Mucosa of descending colon (tissue), 3 donors: ENCODE data around the gene CIBAR2. TPM values are rescaled to one million over a fixed set of nuclear protein-coding genes. Genes with fewer than 3 reads are reported as not detected.

ENCODE experiments used
- ATAC-seq: fragments of 200-7000 bp; cut with Tn5 transposase; one replicate; pipeline ENCODE4 v1.9.1; 2020; ENCODE audit warnings: mild to moderate bottlenecking, moderate library complexity
- DNase-seq, 3 donors: peaks; one replicate each; pipeline ENCODE4 v3.0.0-alpha.2; 2020
- H3K36me3 ChIP-seq: fragments of 200-600 bp; one replicate; pipeline ENCODE4 v1.8.0; 2021; ENCODE audit warnings: low read depth, mild to moderate bottlenecking
- H3K4me1 ChIP-seq: fragments of 200-600 bp; one replicate; pipeline ENCODE4 v1.8.0; 2021; ENCODE audit warnings: low read depth, mild to moderate bottlenecking
- H3K4me3 ChIP-seq: fragments of 200-600 bp; one replicate; pipeline ENCODE4 v1.8.0; 2021; ENCODE audit warnings: mild to moderate bottlenecking
- H3K9me3 ChIP-seq: fragments of 200-600 bp; one replicate; pipeline ENCODE4 v1.8.0; 2021; ENCODE audit warnings: mild to moderate bottlenecking
- CTCF ChIP-seq: fragments of 200-600 bp; IDR thresholded peaks from one replicate; pipeline ENCODE4 v1.8.0; 2022; ENCODE audit warnings: antibody characterized with exemption, mild to moderate bottlenecking
- intact Hi-C, 2 donors: fragments of 100-400 bp; cut with DNase I in 1 of 2; cut with micrococcal nuclease in 1 of 2; formaldehyde crosslinking; loops; one replicate each; pipeline versions ENCODE4 v1.11.0 to v1.11.1; 2022; cut with DNase I, micrococcal nuclease
- total RNA-seq, 3 donors: library from RNA; stranded (reverse); fragmentation: NEBNext Ultra II Directional in 2 of 3; extraction: Animal tissue kit (Norgen Biotek cat#: 25700) in 2 of 3; gene quantifications; one replicate each; pipeline versions ENCODE4 v1.2.1 to v1.2.4, GENCODE V29; 2021 to 2023
- donor health status: DM: no; HTN: no; CAD: no; lungs with moderate emphysema.
- donor health status: DM: no; HTN: no; CAD: no.
- donor health status: DM: no; HTN: yes; CAD: no.

Gene CIBAR2
- total RNA-seq, 3 donors from 2014 or later, result not detected

DNA sequence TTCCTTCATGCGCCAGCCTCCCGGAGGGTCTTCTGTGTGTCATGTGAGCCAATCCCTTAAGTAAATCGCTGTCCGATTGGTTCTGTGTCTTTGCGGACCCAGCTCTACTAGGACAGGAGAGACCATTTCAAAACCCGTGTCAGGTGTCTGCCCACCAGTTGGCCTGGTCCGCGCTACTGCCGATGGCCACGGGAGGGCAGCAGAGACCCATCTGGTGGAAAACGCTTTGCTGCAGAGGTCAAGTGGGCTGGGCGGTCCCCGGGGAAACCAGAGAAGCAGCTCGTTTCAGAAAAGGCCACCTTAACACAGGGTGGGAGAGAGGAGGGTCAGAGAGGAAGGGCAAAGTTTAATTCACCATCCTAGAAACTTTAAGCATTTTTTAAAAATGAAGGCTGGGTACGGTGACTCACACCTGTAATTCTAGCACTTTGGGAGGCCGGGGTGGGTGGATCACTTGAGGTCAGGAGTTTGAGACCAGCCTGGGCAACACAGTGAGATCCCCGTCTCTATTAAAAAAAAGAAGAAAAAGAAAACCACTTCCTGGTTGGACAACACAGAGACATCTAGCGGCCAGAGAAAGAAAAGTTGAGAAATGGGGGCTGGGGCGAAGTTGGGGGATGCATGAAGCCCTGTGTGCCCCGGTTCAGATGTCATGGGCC lies 2.8 kb upstream of the CIBAR2 start:
- intact Hi-C loops, result loop anchor here in 1 of 2 donors (10.0 kb wide), 1 partner anchor 130 kb away; no protein-coding TSS in a partner anchor
- Histone ChIP-seq H3K4me1 (no peaks in the 10 kb centered on the region), H3K4me3 (no peak overlapping the region), H3K9me3 (no peaks in the 10 kb centered on the region), H3K36me3 (no peaks in the 10 kb centered on the region)
- TF ChIP-seq CTCF, result peak; percentile 91
- ATAC-seq (peak; percentile 96), DNase-seq (peak; percentile 85 to 95 (median 94))

- no peak for DNase-seq
- Histone ChIP-seq H3K4me1 (no peaks in the 10 kb centered on the region), H3K4me3 (no peak overlapping the region), H3K36me3 (no peaks in the 10 kb centered on the region), H3K9me3 (no peaks in the 10 kb centered on the region)
- intact Hi-C loops, result loop anchor here in 1 of 2 donors (10.0 kb wide), 1 partner anchor 131 kb away; no protein-coding TSS in a partner anchor
- no peak for ATAC-seq
- no peak for TF ChIP-seq CTCF
Observed at GRCh38 chr16:85113913-85114312, 1.6 kb upstream of the CIBAR2 start.

DNA sequence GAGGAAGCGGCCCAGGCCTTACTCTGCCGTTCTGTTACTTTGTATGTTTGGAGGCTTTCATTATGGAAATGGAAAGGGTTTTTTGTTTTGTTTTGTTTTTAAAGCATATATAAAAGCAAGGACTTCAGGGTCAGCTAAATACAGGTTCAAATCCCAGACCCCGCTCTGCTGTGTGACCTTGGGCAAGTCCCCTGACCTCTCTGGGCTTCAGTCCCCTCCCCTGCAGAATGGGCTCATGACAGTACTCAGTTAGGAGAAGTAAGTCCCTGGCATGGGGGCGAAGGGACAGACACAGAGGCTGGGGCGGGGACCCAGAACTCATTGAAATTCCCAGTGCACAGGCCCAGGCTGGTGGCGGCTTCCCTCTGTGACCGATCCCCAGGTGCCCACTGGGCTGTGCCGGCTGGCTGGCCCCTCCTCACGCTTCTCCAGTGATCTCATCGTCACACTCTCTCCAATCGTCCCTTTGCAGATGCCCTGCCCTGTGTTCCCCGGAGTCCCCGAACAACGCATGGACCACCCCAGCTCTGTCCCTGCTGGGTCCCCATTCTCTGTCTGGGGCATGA lies 979 bp upstream of the CIBAR2 start:
- no peak for TF ChIP-seq CTCF
- intact Hi-C loops, result loop anchor here in 1 of 2 donors (10.0 kb wide), 1 partner anchor 132 kb away; no protein-coding TSS in a partner anchor
- no peaks in the 10 kb centered on the region for H3K36me3 ChIP-seq
- ATAC-seq, result no peak
- no peak for DNase-seq
- no peak overlapping the region for H3K4me3 ChIP-seq
- no peaks in the 10 kb centered on the region for H3K4me1 ChIP-seq
- H3K9me3 ChIP-seq, result no peaks in the 10 kb centered on the region

GRCh38 chr16:85111184-85111583 lies 1.1 kb downstream of the CIBAR2 start:
- Histone ChIP-seq H3K9me3 (no peaks in the 10 kb centered on the region), H3K4me3 (no peak overlapping the region), H3K4me1 (no peaks in the 10 kb centered on the region), H3K36me3 (no peaks in the 10 kb centered on the region)
- TF ChIP-seq CTCF, result no peak
- intact Hi-C loops, result loop anchor here in 1 of 2 donors (10.0 kb wide), 1 partner anchor 134 kb away; no protein-coding TSS in a partner anchor
- ATAC-seq (no peak), DNase-seq (no peak)

DNA sequence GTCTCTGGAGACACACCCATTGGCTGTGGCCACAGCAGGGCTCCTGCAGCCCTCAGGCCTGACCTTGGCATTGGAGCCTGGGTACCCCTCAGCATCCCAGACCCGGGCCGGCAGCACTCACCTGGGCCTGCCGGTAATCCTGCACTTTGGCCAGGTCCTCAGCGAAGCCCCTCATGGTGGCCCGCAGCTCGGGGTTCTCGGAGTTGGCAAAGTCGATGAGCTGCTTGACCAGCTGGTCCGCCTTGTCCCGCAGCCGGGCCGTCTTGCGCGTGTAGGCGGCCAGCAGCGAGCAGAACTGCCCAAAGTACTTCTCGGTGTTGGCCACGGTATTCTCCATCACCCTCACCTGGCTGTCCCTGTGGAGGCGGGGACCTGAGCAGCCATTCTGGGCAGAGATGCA lies 2.2 kb downstream of the CIBAR2 start:
- Histone ChIP-seq H3K4me1 (no peaks in the 10 kb centered on the region), H3K9me3 (no peaks in the 10 kb centered on the region), H3K4me3 (no peak overlapping the region), H3K36me3 (no peaks in the 10 kb centered on the region)
- no peak for TF ChIP-seq CTCF
- intact Hi-C loops, result loop anchor here in 1 of 2 donors (10.0 kb wide), 1 partner anchor 135 kb away; no protein-coding TSS in a partner anchor
- DNase-seq (no peak), ATAC-seq (no peak)
